Retinal pigment epithelial cell (primary cell): Measurements from ENCODE around the gene ZNF525.

Experiments
- DNase-seq: peaks from one replicate; pipeline ENCODE4 v3.0.0-alpha.2; 2010; ENCODE audit warnings: low read depth
- H3K4me3 ChIP-seq: 2 replicates; pipeline ENCODE4 v1.5.1; 2011; ENCODE audit warnings: mild to moderate bottlenecking, low read length, control low read depth, moderate library complexity
- TF ChIP-seq, protein P1 (sequence below): conservative IDR thresholded peaks from 2 replicates; pipeline ENCODE4 v1.5.1; 2011; ENCODE audit warnings: low read depth, low read length, control low read depth, inconsistent platforms

The ZNF525 gene

DNA sequence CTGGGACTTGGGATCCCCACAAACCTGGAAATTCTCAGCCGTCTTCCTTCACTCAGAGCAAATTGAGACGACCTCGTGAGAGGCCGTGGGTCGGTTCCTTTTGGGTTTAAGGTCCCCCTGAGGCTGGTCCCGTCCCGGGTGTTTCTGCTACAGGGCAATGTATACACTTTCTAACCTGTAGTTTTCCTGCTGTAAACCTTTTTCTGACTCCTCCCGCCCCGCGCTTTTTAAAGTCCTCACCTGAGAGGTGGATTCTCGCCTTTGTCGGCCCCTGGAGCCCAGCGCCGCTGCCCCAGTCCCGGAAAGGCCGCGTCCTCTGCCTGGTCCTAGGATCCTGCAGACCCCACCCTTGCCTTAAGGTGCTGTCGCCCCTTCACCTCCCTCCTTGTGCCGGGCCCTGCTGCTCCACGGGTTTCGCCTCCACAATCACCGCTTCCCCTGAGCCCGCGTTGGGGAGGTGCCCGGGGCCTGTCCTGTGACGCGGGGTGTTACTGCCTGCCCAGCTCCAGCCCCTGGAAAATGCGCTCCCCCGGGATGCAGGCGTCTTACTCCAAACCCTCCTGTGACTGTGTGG, 66.7 kb downstream of the ZNF525 start:
- peak overlapping the region; percentile 91 for H3K4me3 ChIP-seq

More for the DNA sequence above, 66.7 kb downstream of the ZNF525 start:
- TF ChIP-seq, protein P1, sequence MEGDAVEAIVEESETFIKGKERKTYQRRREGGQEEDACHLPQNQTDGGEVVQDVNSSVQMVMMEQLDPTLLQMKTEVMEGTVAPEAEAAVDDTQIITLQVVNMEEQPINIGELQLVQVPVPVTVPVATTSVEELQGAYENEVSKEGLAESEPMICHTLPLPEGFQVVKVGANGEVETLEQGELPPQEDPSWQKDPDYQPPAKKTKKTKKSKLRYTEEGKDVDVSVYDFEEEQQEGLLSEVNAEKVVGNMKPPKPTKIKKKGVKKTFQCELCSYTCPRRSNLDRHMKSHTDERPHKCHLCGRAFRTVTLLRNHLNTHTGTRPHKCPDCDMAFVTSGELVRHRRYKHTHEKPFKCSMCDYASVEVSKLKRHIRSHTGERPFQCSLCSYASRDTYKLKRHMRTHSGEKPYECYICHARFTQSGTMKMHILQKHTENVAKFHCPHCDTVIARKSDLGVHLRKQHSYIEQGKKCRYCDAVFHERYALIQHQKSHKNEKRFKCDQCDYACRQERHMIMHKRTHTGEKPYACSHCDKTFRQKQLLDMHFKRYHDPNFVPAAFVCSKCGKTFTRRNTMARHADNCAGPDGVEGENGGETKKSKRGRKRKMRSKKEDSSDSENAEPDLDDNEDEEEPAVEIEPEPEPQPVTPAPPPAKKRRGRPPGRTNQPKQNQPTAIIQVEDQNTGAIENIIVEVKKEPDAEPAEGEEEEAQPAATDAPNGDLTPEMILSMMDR = no peak
- DNase-seq = no peak
